GM18870 (cell line): ENCODE measurements around the gene EMC6.
A peak's percentile ranks its signal among the peaks of the same experiment; 100 is the strongest.

Experiments used
- ATAC-seq: cut with Tn5 transposase; IDR thresholded peaks from one replicate; pipeline ENCODE4 v1.9.1; 2021; ENCODE audit warnings: moderate library complexity; ENCODE audit not compliant: unreplicated experiment

EMC6 gene

DNA sequence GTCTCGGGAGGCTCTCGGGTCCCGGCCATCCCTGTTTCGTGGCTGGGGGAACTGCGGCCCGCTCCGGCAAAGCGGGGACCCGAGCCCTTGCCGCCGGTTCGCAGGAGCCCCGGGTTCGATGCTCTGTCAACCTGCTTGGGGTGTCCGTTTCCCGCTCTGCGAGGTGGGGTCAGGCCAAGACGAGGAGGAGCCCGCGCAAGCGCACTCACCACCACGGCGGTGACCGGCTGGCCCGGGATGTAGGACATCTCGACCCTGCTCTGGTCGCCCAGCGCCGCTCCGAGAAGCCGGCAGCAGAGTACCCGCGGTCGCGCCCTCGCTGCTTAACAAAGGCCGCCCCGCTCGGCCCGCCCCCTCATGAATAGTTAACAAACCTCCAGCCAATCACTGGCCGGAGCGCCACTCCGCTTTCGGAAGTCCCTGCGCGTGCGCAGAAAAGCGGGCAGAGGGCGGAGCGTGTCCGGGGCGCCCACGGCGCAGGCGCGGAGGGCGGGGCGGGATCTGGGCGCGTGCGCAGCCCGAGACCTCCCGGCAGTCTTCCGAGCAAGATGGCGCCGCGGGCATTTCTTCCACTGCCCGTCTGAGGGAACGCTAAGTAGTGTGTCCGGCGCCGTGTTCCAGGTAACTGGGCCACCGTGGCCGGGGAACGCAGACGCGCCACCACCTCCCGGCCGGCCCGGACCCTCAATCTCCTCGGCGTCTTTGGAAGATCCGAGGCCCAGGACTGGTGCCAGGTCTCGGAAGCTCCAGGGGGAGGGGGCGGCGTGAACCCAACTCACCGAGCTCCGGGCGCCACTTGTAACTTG is at the start of gene EMC6, which contains the start of gene TAX1BP3:
Gene EMC6, plus strand, starts transcription at position 534 of the 806 bp plus-strand sequence. CDS start 335 bp downstream, outside the sequence.
Gene TAX1BP3, minus strand, starts transcription at position 300 of the 806 bp plus-strand sequence. Its CDS starts 52 bp downstream, at position 248.
- peak; percentile 79 for ATAC-seq

DNA sequence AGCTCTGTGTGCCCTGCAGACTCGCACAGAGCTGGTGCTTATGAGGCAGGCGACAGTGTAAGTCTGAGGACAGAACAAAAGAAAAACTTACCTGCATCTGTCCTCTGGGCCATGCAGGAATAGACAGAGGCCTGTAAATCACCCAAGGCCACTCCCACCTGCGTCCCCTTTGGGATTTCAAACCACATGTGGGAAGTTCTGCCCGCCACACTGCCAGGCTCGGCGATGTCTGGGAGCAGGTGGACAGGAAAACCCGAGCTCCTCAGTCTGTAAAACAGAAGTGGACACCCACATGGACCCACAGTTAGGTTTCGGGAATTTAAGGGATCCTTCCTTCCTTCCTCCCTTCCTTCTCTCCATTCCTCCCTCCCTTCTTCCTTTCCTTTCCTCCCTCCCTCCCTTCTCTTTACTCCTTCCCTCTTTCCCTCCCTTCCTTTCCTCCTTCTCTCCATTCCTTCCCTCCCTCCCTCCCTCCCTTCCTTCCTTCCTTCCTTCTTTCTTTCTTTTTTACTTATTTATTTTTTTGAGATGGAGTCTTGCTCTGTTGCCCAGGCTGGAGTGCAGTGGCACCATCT is 47.4 kb upstream of the EMC6 start:
- ATAC-seq = no peak

DNA sequence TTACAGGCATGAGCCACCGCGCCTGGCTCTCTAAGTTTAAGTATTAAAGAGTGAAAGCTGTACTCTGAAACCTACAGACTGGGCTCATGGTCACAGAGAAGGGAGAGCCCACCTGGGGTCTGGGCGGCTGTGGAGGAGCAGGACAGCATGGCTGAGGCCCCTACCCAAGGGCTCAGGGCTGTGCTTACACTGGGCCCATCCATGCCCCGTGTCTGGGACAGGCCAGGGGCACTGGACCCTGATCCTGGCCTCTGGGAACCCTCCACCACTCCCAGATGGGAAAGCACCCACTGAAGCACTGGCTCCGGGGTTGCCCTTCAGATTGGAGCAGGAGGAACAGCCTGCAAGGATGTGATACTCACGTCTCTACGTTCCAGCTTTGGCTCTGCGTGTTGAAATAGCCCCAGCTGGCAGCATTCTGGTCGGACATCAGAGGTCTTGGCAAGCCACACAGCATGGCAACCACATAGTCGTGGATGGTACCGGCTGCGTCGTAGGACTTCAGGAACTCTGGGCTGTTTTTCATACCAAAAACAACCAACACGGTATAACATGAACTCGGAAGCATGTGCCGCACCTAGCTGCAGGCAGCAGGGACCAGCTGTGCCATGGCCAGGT is 45.5 kb upstream of the EMC6 start:
- no peak for ATAC-seq

DNA sequence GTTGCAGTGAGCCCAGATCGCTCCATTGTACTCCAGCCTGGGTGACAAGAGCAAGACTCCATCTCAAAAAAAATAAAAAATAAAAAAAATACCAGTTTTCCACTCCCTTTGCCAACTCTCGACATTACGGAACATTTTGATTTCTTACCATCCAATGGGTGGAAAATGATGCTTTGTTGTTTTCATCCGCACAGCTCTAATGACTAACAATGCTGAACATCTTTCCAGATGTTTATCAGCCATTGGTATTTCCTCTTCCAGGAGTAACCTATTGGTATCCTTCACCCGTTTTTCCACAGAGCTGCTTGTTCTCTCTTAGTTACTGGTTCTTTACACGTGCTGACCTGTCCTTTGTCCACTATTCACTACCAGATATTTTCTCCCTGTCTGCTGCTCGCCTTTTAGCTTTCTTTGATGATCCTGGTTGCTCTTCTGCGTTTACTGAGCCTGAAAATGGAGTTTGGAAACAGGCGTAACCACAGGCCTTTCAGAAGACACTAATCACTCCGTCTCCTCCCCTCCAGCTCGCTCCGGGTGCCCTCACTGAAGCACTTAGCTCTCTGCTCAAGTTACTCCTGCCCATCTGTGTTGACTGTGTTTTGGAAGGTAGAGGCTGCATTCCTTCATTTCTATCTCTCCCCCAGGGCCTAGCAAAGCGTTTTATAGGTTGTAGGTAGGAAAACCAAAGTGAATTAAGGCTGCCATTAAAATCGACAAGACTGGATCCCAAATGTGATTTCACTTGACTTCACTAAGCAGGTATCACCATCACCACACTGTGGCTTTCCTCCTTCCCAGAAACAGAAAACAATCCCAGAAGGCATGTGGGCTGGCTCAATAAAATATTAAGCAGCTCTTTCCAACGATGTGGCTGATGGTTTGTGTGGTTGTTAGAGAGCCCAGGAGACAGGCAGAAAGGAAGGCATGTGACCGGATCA is 41.5 kb upstream of the EMC6 start:
- no peak for ATAC-seq

DNA sequence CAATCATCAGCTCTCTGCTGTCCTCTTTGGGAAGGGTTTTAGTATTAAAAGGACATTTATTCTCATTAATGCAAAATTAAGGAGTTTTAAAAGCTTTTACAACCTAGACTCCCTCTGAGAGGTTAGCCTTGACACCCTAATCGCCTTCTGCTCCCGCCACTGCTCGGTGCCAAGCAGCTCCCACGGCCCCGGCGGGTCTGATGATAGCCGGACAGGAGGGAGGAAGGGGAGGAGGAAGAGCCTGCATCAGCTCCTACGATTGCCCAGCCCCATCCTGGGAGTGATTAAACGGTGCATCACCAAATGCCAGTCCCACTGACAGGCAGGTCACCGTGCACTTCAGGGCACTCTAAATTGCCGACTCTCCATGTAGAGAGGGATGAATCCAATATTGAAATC is 40.8 kb upstream of the EMC6 start:
- no peak for ATAC-seq

DNA sequence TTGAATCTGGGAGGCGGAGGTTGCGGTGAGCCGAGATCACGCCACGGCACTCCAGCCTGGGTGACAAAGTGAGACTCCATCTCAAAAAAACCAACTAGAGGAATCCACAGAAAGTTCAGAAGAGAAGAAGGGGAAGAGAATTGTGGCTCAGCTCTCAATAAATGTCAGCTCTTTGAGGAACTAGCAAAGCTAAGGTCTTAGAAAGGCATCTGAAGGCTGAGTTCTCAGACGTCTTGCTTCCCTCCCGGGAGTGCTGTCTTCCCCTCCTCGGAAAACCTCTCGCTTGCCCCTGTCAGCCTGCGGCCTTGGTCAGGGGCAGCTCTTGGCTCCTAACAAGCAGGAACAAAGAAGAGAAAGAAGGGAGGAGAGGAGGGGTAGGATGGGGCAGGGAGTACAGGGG is 37.8 kb upstream of the EMC6 start:
- no peak for ATAC-seq

DNA sequence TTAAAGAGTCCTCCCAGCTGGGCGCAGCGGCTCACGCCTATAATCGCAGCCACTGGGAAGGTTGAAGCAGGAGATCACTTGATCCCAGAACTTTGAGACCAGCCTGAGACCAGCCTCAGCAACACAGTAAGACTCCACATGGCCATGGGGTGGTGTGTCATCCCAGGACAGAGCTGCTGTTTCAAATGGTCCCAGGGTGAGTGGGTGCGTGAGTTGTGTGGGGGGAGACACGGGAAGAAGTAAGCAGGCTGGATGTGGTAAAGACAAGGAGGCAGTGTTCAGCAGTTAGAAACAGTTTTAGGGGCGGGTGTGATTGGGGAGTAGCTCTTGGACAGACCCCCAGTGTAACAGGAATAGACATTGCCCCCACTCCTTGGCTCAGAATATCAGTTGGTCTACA is 36.3 kb upstream of the EMC6 start:
- ATAC-seq = no peak

DNA sequence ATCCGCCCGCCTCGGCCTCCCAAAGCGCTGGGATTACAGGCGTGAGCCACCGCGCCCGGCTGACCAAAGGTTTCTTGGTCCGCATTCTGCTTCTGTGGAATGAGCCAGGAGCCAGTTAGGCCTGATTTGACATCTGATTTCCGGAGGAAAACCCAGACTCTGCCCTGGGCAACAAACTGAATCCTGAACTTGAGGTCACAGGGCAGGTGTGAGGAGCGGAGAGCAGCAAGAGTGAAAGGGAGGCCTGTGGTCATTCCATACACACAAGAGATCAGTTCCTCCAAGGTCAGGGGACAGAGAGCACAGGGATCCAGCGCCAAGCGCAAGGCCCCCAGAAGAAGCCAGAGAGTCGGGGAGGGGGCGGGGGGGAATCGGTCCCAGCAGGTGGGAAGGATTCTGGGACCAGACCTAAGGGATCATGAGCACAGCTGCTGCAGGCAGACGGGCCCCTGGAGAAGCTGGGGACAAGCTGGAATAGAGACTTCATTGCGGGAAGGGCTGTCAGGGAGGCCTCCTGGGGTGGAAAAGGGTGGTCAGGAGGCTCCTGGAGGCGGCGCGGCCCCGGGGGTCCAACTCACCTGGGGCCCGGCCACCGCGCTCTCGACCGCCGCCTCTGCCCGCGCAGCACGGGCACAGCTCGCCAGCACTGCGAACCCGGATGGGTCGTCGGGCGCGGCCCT is 33.0 kb upstream of the EMC6 start:
- ATAC-seq = no peak

DNA sequence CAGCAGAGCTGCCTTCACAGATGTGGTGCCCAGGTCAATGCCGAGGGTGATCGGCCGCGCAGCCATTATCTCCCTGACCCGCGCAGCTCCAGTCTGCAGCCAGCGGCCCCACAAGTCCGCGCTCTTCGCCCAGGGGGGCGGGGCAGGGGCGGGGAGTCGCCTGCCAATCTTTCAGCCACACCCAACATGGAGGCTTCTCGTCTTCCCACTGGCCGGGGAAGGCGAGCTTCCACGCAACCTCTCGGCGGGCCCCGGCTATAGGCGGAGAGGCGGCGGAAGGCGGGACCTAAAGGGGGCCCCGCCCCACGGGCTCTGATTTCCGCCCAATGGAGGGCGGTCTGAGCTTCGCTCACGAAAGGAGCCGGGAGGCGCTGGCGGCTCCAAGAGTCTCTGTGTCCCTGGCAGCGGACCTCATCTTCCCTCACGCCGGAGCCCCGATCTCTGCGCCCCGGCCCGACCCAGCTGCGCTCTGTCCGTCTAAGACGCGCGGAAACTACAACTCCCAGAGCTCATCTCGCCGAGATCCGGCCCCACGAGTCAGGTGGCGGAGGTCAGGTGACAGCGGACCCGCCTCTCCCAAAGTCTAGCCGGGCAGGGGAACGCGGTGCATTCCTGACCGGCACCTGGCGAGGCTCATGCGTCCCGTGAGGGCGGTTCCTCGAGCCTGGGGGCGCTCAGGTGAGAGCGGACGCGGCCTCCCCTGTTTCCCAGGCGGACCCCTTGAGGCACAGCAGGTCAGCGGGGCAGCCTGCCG is 32.3 kb upstream of the EMC6 start, which contains the start of the genes CTNS and SHPK:
Gene CTNS, plus strand, starts transcription at position 607 of the 754 bp plus-strand sequence. CDS start 3,447 bp downstream, outside the sequence.
Gene SHPK, minus strand, starts transcription at position 97 of the 754 bp plus-strand sequence. Its CDS starts 31 bp downstream, at position 66.
- ATAC-seq = peak; percentile 83

DNA sequence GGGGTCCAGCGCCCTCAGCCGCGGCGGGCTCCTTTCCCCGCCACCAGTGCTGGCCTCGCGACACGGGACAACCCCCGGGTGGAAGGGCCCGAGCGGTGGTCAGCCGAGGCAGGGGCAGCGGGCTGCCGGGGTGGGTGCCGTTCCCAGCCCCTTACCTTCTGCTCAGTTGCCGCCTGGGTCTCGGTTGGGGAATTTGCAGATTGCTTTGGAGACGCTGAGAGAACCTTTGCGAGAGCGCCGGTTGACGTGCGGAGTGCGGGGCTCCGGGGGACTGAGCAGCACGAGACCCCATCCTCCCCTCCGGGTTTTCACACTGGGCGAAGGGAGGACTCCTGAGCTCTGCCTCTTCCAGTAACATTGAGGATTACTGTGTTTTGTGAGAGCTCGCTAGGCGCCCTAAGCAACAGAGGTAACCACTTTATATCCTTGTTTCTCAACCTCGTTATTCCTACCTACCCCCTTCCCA is 31.7 kb upstream of the EMC6 start:
- peak; percentile 14 for ATAC-seq

DNA sequence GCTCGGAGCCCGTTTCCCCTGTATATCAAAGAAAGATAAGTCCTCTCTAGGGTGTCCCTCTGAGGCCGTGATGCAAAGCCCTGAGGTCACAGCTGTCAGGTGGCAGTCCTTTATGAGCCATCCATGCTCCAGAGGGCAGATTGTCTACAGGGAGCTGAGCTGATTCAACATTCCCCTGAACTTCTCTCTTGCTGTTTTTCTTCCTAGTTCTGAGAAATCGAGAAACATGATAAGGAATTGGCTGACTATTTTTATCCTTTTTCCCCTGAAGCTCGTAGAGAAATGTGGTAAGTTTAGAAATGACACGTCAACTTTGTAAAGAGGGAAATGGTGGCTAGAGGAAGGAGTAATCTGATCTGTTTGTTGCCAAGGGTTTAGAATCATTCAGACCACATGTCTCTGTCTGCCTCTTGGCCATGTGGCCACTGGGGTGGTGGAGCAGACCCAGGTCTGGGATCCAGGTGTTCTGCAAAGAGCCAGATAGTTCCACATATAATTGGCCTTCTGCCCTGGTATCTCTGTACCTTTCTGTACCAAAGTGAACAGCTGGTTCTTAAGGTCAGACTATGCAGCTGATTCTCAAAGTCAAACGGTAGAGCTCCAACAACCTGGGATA is 28.5 kb upstream of the EMC6 start:
- no peak for ATAC-seq

DNA sequence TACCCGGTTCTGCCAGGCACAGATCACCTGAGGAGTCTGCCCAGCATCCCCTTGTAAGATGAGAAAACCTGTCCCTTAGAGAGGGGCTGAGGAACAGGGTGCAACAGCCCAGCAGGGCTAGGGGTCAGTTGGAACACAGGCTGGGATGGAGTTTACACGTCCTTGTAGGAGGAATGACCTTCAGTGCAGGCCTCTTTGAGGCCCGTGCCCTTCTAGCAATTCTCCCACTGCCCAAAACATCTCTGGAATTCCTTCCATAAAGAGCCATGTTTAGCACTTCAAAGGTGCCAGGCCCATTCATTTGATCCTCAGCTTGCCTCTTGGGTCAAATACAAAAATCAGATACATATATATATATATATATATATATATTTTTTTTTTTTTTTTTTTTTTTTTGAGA is 27.6 kb upstream of the EMC6 start:
- no peak for ATAC-seq

DNA sequence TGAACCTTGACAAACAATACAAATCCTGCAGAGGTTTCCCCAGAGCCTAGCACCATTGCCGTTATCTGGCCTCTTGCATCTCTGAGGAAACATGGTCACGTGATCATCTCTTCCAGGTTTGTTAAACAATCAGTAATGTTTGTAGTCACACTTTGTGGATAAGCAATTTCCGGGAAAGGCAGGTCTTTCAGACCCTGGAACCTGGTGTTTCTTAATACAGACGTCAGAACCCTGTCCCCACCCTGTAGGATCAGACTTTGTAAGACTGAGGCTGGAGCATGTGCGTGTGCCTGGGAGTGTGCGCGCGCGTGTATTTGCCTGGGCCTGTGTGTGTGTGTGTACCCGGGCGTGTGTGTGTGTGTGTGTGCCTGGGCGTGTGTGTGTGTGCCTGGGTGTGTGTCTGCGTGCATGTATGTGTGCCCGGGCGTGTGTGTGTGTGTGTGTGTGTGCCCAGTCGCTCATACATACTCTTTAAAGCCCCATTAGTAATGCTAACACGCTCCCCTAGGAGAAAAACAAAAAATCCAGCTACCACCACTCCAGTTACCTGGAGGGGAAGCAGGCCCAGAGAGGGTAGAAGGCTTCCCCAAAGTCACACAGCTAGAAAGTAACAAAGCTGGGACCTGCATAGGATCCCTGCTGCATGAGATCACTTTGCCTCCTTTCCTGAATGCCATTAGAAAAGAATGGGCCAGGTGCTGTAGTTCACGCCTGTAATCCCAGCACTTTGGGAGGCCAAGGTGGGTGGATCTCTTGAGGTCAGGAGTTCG is 26.7 kb upstream of the EMC6 start:
- no peak for ATAC-seq

DNA sequence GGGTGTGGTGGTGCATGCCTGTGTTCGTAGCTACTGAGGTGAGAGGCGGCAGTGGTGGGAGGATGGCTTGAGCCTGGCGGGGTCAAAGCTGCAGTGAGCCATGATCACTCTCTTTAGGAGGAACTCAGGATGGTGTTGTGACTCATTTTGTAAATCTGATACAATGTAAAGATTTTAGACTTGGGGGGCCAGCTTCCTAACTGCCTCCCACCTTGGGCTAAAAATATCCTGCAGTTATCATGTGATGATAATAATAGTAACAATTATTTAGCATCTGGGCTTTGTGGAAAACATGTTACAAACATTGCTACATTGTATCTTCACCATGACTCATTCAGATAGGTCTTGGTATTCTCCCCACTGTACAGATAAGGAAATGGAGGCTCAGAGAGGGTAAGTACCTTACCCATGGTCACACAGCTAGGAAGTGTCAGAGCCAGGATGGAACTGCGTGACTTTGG is 24.7 kb upstream of the EMC6 start:
- no peak for ATAC-seq

DNA sequence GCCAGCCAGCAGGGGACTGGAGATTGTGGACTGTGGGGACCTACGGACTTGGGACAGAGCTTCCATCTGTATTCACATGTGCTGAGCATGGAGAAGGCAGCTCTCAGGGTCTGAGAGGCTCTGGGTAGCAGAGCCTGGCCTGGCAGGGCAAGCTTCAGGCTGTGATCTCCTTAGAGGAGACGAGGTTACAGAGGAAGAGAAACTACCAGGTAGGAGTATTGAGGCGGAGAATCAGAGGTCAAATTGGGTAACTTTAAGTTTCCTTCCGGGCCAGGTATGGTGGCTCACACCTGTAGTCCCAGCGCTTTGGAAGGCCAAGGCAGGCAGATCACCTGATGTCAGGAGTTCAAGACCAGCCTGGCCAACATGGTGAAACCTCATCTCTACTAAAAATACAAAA is 23.3 kb upstream of the EMC6 start:
- ATAC-seq = no peak

DNA sequence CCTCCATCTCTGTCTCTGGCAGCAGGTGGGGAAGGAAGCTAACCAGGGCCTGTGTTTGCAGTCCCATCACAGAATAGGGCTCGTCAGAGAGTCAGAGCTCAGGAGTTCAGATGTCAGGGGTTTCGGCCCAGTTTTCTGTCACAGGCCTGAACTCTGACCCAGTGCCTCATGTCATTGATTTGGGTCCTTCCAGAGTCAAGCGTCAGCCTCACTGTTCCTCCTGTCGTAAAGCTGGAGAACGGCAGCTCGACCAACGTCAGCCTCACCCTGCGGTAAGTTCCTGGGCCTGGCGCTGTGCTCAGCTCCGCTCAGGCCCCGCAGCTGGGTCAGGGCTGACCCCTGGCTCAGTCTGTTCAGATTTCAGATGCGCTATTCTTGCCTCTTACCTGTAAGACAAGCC is 21.4 kb upstream of the EMC6 start:
- no peak for ATAC-seq

DNA sequence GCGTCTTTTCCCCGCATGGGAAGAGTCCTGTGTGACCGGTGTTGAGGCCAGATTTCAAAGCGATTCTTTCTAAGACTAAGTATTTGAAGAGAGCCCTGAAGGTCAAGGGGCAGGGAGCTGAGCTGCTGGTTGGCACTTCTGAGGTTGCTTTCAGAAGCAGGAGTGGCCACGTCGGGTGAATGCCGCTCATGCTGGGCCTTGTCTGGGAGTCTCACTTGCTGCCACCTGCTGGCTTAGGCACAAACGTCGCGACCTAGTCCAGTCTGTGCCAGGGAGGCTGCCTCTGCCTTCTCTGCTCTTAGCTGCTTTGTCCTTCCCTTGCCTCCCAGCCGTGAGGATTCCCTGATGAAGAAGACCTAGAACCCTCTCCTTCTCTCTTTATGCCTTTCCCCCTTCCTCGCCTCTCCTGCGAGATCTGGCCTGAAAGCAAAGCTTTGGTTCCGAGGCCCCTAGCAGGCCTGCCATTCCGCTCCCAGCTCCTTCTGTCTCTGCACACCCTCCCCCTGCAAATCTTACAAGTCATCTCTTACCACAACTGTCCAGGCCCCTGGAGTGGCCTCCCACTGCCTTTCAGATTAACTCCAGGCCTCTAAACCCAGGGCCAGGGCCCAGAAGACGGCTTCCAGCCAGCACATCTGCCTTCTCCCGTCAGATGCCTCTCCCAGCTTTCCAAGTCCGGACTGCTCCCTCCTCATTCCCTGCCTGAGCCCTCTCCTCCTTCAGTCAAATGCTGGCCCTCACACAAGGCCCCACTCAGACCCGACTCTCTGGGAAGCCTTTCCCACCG is 20.6 kb upstream of the EMC6 start:
- no peak for ATAC-seq
